OCI-M1 (cell line): Measurements from ENCODE around the gene ZNF445.
"Not testable (repeated sequence)": the region's sequence is repeated elsewhere in the genome, so short reads cannot be mapped to it uniquely, and the experiment has no call there.

Experiments used
- DNase-seq: peaks from one replicate; lab custom pipeline; 2025; lab: John Stamatoyannopoulos, UW

The ZNF445 gene

DNA sequence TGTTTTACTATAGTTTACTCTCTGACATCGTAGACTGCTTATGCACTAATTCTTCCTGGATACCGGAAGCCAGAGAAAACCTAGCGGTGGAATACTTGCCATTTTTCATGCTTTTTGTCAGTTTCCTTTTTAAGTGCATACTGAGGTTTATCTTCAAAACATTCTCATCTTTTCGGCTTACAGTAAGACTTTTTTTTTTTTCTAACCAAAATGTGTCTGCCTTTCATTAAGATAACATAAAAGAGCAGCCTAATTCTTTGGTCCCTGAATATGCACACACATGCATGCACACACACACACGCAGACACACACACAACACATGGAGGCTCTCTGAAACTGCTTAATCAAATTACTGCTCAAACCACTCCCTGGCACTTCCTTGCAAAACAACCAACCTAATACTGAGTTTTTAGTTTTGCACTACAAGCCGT, 1.3 kb downstream of the ZNF445 start:
- peak; percentile 34 for DNase-seq

DNA sequence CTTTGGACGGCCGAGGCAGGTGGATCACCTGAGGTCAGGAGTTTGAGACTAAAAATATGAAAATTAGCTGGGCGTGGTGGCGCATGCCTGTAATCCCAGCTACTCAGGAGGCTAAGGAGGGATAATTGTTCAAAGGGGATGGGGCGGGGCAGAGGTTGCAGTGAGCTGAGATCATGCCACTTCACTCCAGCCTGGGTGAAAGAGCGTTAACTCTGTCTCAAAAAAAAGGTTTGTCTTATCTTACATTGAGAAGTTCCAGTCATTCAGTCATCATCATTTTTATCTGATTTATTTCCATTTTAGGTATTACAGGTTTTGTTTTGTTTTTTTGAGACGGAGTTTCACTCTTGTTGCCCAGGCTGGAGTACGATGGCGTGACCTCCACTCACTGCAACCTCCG, 2.6 kb downstream of the ZNF445 start:
- DNase-seq: not testable (repeated sequence)

DNA sequence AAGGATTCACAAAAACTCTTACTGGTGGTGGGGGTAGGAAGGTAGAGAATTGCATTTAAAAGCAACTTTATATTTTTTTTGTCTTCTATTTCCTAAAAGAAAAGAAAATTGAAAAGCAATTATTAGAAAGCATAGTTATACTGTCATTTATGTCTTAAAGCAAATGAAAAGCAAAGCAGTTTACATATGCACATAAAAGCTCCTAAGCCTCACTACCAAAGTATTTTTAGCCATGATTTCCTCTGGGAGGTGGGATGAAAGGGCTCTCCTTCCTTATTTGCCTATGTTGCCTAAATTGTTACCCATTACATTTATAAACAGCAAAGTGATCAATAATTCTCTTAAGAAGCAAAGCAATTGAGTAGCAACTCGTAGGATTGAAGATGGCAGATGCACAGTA, 7.0 kb downstream of the ZNF445 start:
- no peak for DNase-seq

DNA sequence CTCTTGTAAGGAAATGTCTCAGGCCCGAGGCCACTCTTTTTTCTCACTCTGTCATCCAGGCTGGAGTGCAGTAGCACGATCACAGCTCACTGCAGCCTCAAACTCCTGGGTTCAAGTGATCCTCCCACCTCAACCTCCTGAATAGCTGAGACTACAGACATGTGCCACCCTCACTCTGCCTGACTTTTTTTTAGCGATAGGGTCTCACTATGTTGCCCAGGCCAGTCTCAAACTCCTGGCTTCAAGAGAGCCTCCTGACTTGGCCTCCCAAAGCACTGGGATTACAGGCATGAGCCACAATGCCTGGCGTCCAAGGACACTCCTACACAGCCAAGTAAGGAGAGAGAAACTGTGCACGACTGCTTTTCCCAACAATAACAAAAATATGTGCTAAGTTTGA, 7.6 kb downstream of the ZNF445 start:
- DNase-seq: no peak

DNA sequence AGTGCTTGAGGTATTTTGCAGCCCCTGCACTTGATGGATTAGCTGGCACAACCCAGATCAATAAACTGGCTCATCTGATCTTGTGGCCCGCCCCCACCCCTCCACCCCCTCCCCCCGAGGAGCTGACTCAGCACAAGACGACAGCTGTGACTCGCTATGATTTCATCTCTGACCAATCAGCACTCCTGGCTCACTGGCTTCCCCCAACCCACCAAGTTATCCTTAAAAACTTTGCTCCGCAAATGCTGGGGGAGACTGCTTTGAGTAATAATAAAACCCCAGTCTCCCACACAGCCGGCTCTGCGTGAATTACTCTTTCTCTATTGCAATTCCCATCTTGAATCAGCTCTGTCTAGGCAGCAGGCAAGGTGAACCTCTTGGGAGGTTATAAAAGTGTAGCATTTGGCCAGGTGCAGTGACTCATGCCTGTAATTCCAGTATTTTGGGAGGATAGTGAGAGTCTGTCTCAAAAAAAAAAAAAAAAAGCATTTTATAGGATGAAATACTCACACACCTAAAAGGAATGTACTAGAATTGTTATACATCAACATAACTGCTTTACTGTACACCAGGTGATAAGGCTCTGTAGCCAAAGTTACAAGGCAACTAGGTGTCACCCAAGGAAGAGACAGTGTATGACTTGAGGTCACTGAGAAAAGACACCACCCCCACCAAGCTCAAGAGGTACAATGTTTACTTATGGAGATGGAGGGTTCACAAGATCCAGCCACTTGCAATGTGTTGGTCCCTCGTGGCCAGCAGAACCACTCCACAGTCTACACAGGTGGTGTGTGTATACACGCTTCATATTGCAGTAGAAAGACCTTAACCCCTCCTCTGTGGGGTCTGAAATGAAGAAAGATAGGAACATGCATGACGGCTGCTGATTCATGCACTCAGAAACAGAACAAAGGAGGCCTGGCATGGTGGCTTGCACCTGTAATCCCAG, 8.6 kb downstream of the ZNF445 start:
- peak; percentile 79 for DNase-seq

DNA sequence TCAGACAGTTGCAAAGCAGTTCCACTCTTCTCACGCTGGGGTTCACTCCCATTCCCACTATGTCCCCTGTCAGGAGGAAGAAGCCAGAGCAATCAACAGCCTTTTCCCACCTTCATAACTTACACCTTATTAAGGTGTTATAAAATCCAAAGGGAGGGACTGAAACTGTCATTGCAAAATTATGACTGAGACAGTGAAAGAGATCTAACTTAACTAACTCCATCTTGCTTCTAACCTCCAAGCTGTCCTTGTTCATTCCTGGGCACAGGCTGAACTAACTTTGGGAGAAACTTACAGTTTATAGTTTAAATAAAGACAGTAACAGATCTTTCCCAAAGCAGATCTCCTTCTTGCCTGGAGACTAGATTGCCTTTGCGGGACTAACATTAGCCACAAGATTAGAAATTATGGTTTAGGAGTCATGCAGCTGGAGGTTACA, 9.4 kb downstream of the ZNF445 start:
- not testable (repeated sequence) for DNase-seq

DNA sequence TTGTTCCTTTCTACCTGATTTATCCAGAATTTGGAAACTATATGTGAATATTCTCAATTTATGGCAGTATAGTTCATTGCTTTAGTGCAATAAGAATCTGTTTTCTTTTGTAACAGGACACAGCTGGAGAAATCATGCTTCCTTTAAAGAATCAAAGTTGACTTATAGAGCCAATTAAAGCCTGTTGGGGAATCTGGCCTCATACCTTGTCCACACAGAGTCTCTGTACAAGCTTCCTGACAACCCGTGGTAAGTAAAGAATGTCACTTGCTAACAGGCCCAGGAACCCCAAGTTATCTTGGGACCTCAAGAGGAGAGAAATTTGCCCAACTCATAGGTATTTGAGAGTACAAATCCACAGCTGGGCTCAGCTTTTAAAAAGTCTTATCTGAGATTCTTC, 10.2 kb downstream of the ZNF445 start:
- no peak for DNase-seq

DNA sequence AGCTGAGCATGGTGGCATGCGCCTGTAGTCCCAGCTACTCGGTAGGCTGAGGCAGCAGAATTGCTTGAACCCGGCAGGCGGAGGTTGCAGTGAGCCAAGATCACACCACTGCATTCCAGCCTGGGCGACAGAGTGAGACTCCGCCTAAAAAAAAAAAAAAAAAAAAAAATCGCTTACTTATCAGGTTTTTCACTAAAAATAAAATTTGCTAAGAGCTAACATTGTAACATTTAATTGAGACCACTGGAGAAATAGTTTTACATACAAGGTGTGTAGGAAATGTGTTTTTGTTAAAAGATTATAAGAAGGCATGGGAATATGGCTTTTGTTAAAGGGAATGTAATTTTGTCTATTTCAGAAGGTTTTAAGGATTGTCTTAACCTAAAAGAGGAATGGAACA, 12.6 kb downstream of the ZNF445 start:
- DNase-seq: not testable (repeated sequence)

DNA sequence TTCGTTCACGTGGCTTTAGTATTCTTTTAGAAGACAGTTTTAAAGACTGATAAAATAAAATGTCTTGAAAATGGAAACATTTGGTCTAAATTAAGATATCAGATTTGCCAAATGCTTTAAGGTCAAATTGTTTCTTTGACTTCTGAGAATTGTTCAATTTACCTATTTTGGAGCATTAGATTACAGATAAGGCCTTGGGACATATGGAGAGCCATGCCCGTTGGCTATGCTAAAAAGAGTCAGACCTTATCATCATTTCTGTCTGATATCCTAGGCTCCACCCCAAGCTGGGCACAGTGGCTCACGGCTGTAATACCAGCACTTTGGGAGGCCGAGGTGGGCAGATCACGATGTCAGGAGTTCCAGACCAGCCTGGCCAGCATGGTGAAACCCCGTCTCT, 13.0 kb downstream of the ZNF445 start:
- DNase-seq: no peak

DNA sequence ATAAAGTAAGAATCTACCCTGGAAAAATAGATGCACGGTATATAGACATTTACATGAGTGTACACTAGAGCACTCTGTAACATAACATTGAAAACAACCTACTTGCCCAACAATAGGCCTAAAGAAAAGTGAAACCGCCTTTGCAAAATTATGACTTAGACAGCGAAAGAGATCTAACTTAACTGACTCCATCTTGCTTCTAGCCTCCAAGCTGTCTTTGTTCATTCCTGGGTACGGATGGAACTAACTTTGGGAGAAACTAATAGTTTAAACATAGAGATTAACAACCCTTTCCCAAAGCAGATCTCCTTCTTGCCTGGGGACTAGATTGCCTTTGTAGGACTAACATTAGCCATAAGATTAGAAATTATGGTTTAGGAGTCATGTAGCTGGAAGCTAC, 17.4 kb downstream of the ZNF445 start:
- DNase-seq: not testable (repeated sequence)

DNA sequence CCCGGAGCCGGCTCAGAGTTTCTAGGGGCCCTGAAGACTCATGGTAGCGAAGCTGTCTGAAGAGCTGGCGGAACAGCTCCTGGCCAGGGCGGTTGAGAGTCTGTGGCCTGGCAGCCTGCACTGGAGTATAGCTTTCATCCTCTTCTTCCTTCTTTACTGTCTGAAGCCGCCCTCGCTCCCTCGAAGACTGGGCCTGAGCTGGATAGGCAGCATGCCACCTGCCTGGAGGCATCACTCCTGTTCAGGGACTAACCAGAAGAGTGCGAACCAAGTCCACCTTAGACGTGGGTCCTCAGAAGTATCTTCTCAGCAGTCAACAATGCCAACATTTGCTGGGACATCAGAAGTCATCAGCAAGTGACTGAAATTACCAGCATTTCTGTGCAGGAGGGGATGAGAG, 22.2 kb downstream of the ZNF445 start:
- no peak for DNase-seq

DNA sequence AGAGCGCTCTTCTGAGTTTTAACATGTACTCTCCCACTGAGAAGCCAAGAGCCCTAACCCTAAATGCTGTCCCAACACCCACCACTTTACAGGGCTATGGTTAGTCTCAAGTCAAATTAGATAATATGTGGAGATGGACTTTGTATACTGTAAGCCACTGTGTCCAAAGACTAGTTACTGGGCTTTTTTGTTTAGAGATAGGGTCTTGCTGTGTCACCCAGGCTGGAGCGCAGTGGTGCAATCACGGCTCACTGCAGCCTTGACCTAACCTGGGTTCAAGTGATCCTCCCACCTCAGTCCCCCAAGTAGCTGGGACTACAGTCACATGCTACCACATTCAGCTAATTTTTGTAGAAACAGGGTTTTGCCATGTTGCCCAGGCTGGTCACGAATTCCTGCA, 23.2 kb downstream of the ZNF445 start:
- DNase-seq: no peak

DNA sequence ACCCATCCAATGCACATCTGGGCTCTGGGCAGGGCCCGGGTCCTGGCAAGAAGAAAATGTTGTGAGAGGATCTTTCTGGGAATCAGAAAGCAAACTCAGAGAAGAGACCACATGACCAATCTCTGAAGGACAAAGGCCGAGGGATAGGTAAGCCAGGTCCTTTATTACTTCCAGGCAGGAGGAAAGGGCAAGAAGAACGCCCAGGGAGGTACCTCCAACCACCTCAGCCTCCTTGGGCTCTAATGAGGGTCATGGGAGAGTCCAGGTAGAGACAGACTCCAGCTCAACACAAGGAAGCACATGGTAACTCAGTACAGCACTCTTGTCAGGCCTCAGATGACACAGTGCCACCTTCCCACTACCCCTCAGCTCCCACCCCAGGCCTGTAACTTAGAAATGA, 26.0 kb downstream of the ZNF445 start:
- no peak for DNase-seq

DNA sequence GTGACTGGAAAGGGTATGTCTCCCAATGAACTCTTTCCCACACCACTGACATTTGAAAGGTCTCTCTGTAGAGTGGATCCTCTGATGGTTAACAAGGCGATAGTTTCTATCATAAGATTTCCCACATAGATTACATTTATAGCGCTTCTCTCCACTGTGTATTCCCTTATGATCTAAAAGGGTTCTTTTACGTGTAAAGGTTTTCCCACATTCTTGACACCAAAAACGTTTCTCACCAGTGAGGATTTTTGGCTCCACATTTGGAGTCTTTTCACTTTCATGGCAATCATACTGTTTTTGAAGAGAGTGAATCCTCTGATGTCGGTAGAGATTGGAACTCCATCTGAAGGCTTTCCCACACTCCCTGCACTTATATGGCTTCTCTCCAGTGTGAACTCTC, 30.5 kb downstream of the ZNF445 start:
- DNase-seq: no peak

DNA sequence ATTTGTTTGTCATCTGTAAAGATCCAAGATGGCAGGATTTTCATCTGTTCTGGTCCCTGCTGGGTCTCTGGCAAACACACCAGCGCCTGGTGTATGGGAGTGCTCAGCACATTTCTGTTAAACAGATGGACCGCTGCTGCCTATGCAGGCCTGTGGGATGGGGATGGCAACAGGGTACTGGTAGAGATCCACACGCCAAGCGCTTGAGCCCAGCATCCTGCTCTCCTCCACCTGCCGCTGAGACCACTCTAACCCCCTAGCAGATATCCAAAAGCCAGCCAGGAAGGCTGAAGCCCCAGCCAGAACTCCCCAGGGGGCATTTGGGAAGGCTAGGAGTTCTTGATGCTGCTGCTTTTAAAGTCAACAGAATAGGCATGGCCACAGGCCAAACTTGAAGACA, 31.7 kb downstream of the ZNF445 start:
- DNase-seq: no peak

DNA sequence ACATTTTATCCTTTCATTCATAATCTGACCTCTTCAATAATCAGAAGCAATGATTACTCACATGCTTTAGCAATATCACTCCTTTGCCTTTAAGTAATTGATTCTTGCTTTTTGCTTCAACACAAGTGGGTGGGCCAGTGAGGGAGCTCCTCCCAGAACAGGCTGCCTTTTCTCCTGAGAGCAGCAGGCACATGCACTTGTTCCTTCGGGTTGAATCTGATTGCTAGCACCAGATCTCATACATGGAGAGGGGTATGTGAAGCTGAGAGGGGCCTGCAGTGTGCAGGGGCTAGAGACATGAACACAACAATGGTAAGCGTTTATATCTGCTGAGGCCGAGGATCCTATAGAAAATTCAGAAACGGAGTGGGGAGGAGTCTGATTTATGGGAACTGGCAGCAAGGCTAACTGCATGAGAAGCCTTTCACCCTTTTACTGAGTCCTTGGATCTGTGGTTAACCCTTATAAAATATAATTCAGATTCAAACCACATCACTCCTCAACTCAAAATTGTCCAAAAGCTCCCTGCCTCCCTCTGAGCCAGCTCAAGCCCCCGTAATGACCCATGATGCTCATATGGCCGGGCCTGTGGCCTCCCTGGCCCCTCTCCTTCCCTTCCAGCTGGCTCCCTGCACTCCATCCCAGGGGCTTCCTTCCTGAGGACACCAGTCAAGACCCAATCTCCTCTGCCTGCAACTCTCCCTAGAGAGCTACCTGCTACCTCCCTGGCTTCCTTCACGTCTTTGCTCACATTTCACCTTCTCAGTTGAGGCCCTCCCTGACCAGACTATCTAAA, 32.4 kb downstream of the ZNF445 start:
- DNase-seq: no peak

DNA sequence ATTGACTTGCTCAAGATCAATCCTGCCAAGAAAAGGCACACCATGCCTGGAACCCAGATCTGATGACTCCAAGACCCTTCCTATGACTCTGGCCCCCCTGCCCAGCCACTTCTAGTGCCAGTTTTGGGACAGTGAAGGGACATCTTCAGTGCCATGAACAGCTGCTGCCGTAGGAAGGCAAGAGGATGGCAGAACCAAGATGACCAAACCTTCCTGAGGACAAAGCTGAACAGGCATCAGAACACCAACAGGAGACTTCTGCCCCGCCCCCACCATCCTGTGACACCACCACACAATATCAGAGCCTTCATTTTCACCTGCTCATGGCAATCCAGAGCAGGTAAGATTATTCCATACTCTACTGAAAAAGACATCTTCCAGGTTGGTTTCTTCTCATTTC, 33.0 kb downstream of the ZNF445 start:
- no peak for DNase-seq

DNA sequence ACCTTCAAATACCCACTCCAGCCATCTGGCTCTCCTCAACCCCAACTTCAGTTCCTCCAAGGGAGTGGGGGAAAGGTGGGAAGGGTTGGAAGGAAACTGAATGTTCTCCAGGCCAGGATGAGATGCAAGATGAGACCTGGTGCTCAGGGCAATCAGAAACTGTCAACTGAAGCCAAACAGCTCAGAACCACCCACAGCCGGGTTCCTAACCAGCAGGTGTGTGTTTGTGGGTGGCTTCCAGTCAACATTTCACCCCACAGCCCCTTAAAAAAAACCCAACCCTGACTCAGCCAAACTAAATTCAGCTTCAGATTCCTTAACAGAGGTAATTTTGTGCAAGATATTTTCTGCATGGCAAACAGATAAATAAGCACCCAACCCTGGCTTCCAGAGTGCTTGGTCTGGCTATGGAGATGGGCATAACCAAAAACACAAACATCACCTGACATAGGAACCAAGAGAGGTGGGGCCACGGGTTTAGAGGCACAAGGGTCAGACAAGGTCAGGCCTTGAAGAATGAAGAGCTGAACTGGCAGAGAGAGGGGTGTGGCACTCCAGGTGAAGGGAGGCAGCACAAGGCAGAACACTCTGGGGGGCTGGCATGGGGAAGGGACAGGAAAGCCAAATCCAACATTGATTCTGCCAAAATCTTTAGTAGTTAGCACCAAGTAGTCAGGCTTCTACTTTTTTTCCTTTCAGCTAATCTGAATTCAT, 34.7 kb downstream of the ZNF445 start:
- no peak for DNase-seq

DNA sequence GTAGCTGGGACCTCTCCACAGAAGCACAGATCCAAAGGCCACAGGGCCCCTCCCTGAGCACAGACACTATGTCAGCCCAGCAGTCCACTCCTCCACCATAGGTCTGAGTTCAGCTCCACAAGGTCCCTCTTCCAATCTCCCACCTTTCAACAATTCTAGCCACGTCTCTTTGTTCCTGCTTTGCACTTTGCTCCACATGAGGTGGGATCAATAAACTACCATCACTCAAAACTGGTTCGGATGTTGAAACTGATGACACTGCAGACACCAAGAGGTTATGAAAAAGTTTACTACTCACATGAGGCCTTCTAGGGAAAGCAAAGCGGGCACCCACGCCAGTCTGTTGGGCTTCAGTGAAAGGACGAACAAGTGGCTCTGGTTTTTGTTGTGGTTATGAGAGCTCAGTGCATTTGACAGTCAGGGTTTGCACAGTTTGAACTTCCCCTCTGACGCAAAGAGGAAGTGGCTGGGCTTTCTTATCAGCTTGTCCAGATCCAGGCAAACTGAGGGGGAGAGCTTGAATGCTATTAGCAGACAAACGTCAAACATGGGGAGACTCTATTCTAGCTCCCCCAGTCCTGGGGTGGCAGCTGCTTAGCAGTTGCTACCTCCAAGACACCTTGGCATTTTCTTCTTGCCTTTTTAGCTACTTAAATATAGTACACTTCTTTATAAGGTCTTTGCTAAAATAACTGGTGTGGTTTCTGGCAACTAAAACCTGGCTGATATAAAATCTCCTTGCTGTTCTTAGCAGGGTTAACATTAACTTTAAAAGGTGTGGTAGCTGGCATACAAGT, 37.8 kb downstream of the ZNF445 start:
- DNase-seq: peak; percentile 98

DNA sequence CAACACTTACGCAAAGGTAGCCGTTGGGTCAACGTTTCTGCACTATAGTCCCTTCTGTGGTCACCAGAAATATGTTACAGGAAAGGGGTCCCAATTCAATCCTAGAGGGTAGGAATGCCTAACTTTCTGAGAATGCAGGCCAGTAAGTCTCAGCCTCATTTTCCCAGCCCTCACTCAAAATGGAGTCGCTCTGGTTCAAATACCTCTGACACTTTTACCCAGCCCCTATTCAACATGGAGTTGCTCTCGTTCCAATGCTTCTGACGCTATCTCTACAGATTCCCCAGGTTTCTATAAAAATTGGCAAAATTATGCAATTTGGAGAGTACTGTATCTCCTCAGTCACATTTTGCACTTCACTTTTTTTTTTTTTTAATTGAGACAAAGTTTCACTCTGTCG, 39.7 kb downstream of the ZNF445 start:
- DNase-seq: no peak

DNA sequence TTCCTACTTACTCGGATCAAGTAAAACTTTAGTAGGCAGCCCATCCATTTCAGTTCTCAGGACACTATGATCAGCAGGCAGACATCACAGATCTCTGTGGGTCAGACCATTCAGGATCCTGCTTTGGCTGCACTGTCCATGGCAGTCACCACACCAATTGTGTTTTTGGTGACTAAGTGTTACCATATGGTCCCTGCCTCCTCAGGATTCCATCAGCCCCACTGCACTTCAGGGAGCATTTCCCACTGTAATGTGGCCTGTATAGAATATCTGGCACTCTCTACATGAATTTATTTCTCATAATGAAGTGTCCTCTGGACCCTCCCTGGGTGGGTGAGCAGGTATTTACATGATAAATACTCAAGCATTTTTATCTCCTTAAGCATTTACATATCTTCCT, 41.3 kb downstream of the ZNF445 start:
- DNase-seq: no peak
